Cardiac fibroblast (primary cell): Measurements from ENCODE around the gene PRKCSH.
"Not testable (repeated sequence)": the region's sequence is repeated elsewhere in the genome, so short reads cannot be mapped to it uniquely, and the experiment has no call there.

ENCODE experiments used
- DNase-seq, 2 donors: peaks; one replicate each; pipeline versions ENCODE4 v3.0.0 to v3.0.0-alpha.2; 2010; ENCODE audit warnings: low read depth in 2 of 2
- H3K4me3 ChIP-seq, 2 donors: replicated peaks in 1 of 2; 1 replicate in 1 of 2; 2 replicates in 1 of 2; pipeline ENCODE4 v1.5.1; 2011; ENCODE audit warnings: low read depth in 2 of 2, low read length in 2 of 2, mild to moderate bottlenecking in 2 of 2, moderate library complexity in 1 of 2
- TF ChIP-seq, protein P1 (sequence below): IDR thresholded peaks from one replicate; pipeline ENCODE4 v1.5.1; 2011; ENCODE audit warnings: low read depth, mild to moderate bottlenecking, low read length, inconsistent platforms

The PRKCSH gene

DNA sequence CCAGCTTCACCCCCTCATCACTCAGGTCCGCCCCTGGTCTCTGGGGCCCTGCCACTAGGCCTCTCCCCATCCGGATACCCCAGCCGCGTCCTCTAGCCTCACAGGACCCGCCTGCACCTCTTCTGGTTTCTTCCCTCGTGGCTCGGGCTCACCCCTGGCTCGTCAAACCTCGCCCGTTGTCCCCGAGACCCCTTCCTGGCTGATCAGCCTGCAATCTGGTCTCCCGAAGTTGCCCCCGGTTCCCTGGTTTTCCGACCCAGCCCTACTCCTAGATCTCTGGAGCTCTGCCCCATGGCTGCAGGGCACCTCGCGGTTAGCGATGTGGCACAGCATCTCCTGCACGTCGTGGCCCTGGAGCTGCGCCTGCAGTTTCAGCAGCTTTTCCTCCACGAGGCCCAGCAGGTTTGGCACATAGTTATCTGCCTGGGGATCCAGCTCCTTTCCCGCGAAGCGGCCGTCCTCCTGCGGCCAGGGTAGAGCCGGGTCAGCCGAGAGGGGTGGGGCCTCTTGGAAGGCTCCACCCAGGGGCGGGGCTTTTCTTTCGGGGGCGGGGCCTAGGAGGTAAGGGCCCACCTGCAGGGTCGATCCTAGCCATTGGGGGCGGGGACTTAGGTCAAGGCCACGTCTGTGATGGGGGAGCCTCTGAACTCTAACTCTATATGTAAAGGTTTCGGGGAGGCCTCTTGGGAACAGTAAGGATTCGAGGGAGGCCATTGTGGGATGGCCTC lies 13.9 kb upstream of the PRKCSH start:
- DNase-seq, result peak in 1 of 2 donors; percentile 24
- H3K4me3 ChIP-seq, result no peak overlapping the region
- TF ChIP-seq, protein P1, sequence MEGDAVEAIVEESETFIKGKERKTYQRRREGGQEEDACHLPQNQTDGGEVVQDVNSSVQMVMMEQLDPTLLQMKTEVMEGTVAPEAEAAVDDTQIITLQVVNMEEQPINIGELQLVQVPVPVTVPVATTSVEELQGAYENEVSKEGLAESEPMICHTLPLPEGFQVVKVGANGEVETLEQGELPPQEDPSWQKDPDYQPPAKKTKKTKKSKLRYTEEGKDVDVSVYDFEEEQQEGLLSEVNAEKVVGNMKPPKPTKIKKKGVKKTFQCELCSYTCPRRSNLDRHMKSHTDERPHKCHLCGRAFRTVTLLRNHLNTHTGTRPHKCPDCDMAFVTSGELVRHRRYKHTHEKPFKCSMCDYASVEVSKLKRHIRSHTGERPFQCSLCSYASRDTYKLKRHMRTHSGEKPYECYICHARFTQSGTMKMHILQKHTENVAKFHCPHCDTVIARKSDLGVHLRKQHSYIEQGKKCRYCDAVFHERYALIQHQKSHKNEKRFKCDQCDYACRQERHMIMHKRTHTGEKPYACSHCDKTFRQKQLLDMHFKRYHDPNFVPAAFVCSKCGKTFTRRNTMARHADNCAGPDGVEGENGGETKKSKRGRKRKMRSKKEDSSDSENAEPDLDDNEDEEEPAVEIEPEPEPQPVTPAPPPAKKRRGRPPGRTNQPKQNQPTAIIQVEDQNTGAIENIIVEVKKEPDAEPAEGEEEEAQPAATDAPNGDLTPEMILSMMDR, result no peak

DNA sequence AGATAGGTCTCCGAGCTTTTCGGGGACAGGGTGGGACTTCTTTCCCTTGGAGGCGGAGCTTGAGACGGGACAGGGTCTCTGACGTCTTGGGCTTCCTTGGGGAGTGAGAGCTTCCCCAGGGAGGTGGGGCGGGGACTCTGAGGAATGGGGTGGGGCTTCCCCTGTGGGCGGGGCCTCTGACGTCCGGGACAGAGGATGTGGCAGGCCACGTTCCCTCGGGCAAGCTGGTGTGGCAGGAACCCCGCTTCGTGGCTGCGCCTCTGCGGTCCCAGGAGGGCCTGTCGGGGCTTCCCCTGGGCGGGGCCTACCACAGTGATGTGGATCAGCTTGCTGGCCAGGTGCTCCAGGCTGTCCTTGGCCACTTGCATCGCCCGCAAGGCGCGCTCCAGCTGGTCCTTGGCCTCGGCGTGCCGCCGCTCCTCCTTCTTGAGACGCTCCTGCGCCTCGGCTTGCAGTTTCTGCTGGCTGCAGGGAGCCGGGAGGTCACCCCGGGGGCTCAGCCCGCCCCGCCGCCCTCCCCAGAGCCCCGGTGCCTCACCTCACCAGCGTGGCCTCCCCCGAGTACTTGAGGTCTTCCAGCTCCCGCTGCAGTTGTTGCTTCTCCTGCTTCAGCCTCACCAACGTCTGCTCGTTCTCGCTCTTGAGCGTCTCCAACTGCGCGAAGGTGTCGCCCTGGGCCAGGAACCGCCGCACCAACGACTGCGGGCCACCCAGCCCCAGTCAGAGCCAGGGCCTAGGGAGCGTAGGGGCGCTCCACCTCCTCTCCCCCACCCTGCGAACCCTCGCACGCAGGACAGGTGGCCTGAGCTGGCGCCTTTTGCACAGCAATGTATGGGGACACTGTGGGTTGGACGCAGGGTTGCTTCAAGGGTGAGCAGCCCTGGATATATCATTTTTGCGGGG lies 13.0 kb upstream of the PRKCSH start:
- TF ChIP-seq, protein P1, result no peak
- H3K4me3 ChIP-seq, result peak overlapping the region in 1 of 2 donors; percentile 14
- DNase-seq, result peak; percentile 61 to 68

DNA sequence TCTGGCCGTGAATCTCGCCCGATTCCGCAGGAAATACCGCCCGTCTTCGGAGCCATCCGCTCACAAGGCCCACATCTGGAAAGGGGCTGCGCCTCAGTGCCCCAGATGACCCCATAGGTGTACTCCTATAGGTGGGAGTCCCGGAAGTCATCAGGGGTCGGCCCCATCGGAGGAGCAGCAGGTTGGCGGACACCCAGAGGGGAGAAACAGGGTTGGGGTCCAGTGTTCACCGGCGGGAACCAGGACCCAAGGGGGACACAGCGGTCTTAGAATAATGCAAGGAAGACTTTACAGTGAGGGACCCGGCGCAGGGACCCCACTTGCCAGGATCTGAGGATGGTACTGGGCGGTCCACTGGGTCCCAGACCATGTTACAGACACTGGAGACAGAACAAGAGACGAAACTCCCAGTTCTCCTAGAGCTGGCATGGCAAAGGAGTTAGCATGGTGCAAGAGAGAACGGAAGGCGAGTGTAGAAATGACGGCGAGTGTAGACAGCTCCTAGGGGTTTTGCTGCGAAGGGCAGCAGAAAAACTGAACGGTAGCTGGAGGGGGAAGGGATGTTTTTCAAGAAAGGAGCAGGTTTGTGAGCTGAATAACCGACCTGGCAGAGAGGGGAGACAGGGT lies 12.2 kb upstream of the PRKCSH start:
- TF ChIP-seq, protein P1, result no peak
- DNase-seq, result no peak
- H3K4me3 ChIP-seq, result no peak overlapping the region

GRCh38 chr19:11423791-11424181 lies 11.6 kb upstream of the PRKCSH start:
- no peak overlapping the region for H3K4me3 ChIP-seq
- DNase-seq, result no peak
- TF ChIP-seq, protein P1, result no peak

DNA sequence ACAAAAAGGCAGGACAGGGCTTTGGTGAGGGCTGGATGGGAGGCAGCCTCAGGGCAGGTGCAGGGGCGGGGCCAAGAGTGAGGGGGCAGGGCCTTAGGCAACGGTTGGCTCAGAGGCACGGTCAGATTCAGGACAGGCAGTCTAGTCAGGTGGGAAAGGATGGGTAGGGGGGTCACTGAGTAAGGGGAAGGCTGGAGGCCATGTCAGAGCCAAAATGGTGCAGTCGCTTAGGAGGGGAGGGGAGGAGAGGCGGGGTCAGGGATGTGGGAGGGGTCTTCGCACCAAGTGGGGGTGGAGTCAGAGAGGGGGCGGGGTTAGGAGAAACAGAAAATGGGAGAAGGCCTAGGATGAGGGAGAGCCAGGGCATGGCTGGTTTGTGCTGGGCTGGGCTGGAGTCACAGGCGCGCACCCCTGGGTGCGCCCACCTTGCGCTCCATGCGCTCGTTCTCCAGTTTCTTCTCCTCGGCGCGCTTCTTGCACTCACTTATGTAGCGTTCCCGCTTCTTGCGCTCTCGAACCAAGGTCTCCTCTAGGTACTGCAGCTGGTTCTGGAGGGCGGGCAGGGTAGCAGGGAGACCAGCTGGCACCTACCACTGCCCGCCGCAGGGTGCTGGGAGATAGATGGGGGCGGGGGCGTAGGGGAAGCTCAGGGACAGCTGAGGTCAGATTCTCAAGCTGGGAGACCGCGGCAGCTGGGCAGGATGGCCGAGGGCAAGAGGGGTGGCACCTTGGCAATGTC lies 9.5 kb upstream of the PRKCSH start:
- TF ChIP-seq, protein P1, result no peak
- no peak for DNase-seq
- no peak overlapping the region for H3K4me3 ChIP-seq

DNA sequence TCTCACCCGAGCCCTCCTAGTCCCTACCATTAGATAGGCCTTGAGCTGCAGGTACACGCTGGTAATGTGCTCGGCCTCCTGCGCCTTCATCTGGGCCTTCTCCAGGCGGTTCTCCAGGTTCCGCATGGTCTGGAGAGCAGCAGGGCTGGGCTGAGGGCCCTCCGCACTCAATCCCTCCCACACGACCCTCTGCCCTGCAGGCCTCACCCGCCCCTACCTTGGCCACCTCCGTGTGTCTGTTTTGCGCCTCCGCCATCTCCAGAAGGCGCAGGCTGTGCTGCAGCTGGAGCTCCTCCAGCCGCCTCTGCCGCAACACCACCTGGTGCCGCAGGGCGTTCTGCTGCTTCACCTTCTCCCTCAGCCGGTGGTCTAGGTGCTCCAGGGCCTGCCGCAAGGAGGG lies 8.8 kb upstream of the PRKCSH start:
- no peak for DNase-seq
- no peak overlapping the region for H3K4me3 ChIP-seq
- TF ChIP-seq, protein P1, result no peak

DNA sequence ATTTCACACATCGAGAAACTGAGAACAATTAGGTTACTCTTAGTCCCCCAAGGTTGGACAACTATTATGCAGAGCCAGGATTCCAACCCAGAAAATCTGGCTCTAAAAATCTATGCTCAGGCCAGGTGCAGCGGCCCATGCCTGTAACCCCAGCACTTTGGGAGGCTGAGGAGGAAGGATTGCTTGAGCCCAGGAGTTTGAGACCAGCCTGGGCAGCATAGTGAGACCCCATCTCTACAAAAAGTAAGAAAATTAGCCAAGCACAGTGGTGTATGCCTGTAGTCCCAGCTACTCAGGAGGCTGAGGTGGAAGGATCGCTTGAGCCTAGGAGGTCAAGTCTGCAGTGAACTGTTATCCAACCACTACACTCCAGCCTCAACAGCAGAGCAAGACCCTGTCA lies 1.9 kb upstream of the PRKCSH start:
- DNase-seq, H3K4me3 ChIP-seq: not testable (repeated sequence)
